HG02884 (cell line): ENCODE results near the gene EXOC3L4.
"Not testable (repeated sequence)": the region's sequence is repeated elsewhere in the genome, so short reads cannot be mapped to it uniquely, and the experiment has no call there.

Experiments used
- ATAC-seq: cut with Tn5 transposase; IDR thresholded peaks from one replicate; pipeline ENCODE4 v1.9.1; 2021; ENCODE audit warnings: mild to moderate bottlenecking, moderate library complexity; ENCODE audit not compliant: unreplicated experiment

EXOC3L4 gene

DNA sequence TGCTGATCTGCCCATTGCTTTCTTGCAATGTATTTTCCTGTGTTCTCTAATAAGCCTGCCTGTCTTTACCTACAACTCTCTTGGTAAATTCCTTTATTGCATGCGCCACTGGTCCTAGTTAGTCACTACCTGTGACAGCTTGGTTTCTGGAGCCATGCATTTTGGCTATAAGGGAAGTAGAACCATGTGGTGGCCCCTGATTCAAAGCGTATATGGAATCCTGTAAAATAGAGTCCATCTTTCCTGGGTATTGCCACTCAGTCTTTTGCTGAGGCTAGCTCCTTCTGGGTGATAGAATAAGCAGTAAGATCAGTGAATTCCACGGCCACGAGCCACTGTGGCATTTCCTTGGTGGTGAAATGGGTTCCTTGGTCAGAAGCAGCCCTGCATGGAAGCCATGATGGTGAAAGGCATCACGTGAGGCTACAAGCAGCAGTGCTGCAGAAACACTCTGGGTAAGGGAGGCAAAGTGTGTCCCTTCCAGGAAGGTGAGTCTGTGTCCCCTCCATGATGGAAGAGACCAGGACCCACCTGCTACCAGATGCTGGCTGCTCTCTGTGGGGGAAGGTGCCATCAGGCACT lies 48.3 kb downstream of the EXOC3L4 start:
- no peak for ATAC-seq

DNA sequence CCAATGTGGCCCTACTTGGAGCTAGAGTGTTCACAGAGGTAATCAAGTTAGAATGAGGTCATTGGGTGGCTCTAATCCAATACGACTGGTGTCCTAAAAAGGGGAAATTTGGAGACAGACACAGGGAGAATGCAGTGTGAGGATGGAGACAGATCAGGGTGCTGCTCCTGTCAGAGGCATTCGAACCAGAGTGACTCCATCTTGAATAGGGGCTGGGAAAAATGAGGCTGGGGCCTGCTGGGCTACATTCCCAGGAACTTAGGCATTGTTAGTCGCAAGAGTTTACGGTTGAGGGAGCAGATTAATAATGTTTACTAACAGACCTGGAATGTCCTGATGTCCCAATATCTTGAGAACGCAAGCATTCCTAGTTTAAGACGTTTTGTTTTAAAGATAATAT lies 49.0 kb downstream of the EXOC3L4 start:
- no peak for ATAC-seq

DNA sequence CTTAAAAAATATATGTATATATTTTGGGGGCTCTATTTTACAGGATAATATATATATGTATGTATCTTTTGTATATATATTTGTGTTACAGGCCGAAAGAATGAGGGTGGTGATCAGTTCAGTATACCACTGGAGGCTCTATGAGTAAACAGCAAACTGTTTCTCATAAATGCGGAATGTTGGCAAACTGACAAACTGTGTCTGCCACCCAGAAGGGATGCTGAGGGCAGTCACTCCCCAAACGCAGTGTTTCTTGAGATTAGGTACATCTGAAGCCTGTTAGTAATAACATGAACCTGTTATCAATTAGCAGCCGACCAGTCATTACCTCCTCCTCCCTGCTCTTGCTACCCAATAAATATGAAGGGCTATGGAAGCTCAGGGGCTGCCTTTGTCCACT lies 49.6 kb downstream of the EXOC3L4 start:
- ATAC-seq, result no peak

DNA sequence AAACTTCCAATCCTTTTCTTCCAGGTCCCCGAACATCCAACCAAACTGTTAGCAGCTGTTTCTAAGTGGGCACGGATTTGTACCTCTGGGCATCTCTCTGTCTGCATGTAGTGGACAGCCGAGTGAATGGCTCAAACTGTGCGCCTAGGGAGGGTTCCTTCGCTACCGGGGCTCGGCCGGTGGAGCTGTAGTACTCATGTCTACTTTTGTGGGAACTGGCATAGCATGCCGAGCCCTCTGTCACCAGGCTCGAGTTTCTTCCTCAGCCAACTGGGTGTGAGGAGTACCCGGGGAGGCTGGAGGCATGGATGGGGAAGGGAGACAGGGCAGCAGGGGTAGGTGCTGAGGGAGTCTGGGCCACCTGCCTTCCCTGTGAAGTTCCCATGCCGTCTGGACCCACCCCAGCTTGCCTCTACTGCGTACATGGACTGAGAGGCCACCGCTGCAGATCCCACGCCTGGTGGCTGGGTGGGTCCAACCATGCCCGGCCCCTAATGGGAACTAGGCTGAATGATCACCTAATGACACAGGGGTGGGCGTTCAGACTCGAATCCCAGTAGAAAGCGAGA lies 51.7 kb downstream of the EXOC3L4 start:
- no peak for ATAC-seq

DNA sequence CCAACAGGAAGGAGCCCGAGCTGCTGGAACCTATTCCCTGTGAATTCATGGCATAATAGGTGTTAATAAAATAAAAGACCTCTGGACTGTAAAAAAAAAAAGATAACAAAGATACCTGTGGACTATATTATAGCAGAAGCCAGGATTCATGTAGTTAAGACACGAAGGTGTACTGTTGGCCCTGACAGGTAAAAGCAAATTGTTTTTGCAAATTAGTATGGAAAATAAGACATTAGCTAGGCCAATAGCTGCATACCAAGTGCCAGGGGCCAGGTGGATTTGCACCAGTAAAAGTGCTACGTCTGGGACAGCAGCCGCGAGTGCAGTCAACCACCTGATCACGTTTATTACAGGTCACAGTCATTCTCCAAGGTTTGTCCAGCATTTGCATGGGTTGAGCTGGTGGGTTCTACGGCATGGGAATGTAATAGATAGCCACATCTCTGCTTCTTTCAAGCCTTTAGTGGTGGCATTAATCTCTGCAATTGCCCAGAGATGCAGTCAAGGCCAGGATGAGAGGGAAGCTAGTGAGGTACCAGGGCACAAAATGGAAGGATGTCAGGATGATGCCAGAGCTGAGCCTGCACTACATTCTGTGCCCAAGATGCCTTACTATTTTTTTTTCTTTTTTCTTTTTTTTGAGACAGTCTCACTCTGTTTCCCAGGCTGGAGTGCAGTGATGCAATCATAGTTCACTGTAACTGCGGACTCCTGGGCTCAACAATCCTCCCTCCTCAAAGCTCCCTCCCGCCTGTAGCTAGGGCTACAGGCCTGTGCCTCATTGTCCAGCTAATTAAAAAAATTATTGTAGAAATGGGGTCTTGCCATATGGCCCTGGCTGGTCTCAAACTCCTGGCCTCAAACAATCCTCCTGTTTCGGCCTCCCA lies 55.1 kb downstream of the EXOC3L4 start:
- ATAC-seq, result no peak

DNA sequence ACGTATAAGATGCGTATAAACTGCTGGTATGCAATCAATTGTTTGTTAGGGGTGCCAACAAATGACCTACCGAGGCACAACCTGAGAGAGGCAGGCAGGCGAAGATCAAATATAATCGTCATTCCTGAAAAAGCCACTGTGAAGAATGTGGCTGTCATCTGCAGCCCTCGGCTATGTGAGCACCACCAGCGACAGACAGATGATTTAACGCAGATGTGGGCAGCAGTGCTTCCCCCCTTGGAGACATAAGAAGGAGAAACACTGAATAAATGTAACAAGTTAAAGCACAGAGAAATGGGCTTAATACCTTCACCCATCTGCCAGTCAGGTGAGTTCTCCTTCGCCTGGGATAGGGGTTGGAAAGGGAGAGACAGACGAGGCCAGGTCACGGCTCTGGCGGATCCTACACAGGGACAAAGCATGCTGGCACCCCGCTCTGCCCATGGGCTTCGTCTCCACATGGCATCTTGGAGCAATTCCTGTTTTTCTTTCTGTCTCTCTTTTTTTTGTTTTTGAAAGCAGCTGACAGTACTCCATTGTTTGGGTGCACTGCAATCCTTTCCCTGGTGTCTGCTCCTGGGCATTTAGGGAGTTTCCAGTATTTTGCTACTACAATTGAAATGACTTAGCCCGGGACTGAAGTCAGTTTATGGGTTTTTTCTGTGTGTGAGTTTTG lies 56.9 kb downstream of the EXOC3L4 start:
- no peak for ATAC-seq

DNA sequence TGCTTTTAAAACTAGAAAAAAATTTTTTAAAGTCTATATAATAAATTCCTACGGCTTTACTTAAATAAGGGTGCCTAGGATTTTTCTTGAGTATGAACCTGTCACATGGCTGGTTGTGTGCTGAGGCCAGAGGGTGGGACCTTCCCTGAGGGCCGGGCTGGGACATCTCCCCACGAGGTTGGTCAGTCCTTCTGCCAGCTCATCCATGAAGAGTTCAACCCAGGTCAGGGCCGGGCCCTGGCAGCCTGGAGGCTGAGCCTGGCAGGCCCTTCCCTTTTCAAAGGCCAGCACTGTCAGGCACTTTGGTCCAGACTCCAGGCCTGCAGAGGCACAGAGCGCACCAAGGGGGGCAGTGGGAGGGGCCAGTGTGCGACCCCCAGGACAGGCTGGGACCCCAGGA lies 60.5 kb downstream of the EXOC3L4 start:
- no peak for ATAC-seq

DNA sequence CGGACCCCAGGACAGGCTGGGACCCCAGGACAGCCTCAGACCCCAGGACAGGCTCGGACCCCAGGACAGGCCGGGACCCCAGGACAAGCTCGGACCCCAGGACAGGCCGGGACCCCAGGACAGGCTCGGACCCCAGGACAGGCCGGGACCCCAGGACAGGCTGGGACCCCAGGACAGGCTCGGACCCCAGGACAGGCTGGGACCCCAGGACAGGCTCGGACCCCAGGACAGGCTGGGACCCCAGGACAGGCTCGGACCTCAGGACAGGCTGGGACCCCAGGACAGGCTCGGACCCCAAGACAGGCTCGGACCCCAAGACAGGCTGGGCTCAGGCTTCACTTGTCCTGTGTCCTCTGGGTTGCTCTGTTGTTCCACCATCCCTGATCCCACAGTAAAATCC lies 60.9 kb downstream of the EXOC3L4 start:
- ATAC-seq, result not testable (repeated sequence)

DNA sequence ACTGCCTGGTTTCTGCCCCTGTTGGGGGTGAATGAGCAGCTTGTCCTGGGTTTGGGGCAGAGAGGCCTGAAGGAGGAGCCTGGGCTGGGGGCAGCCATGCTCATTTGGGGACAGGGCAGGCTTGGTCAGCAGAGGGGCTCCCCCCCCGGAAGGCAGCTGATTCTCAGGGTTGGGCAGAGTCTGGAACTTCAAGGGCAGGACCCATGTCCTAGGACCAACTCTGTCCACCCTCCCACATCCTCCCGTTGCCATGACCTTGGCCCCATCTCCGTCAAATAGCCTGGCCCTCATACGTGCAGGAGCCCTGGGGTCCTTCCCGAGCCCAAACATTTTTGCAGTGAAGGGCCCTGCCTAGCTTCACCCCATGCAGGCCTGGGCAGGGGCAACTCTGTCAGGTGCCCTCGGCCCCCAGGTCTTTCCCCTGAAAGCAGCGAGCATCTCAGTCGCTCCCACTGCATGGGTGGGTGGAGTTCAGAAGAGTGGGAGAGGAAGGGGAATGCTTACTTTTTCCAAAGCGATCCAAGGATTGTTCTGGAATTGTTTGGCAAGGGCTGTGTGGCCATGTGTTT lies 61.4 kb downstream of the EXOC3L4 start:
- no peak for ATAC-seq

DNA sequence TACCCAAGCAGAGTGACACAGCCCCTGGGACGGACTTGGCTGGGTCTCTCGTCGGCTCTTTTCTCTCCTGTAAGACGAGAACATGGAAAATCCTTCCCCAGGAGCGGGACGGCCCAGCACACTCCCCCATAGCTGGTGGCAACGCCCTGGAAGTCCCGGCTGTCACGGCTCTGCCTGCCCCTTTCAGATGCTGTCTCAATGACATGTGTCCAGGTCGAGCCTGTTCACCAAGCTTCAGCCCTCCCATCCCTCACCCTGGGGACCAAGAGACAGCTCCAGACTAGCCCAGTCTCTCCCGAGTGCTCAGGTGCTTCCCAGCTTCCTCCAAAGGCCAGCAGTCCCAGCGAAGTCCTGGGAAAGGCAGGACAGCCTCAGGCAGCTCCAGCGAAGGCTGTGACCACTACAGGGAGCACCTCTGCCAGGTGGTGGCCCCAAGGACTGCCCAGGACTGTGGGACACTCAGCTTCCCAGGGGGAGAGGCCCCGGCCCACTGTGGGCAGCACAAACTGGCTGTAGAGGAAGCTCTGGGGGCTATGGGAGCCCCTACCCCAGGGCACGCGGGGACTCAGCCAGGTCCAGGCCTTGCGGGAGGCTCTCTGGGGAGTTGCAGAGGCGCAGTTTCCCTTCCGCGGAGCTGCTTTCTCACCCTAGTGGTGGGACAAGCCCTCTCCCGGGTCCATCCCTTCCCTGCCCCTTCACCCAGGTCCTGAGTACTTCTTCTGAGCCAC lies 62.3 kb downstream of the EXOC3L4 start:
- ATAC-seq, result no peak

DNA sequence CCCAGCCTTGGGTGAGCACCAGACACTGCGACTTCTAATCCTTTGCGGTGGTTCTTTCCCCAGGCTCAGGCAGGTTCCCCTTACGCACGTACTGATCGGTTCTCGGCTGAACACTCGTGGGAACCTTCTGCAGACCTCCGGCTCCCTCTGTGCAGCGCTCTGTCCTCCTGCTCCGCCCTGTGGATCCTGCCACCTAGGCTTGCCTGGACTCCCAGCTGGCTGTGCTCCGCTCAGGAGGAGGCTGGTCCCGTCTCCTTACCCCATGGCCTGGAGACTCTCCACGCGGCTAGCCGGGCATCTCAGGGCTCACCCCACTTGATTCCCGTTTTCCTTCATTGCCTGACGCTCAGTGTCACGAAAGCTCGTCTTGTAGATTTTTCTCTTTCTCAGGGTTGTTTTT lies 63.4 kb downstream of the EXOC3L4 start:
- ATAC-seq, result no peak

DNA sequence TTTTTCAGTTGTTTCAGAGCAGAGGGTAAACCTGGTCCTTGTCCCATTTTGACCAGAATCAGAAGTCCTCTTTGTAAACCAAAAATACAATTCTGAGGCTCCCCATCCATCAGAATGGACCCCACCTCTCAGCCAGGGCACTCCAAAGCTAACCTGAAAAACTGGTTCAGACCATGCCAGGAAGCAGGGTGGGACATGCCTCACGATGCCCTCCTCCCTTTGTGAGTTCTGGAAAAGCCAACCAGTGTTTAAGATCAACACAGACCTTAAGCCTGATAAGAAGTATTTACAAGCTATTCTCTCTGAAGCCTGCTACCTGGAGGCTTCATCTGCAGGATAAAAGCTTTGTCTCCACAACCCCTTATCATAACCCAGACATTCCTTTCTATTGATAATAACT lies 64.2 kb downstream of the EXOC3L4 start:
- ATAC-seq, result no peak
